Osteoblast (primary cell): ENCODE data around the gene STRC. TPM values are rescaled to one million over a fixed set of nuclear protein-coding genes. Genes with fewer than 3 reads are reported as not detected.
"Not testable (repeated sequence)": the region's sequence is repeated elsewhere in the genome, so short reads cannot be mapped to it uniquely, and the experiment has no call there.

Experiments used
- DNase-seq: peaks from one replicate; pipeline ENCODE4 v3.0.0; 2011; ENCODE audit warnings: low spot score, mixed read lengths; ENCODE audit not compliant: insufficient read length; ENCODE audit errors: missing footprints
- H2AFZ ChIP-seq: 2 replicates; pipeline ENCODE4 v1.6.0; 2011; ENCODE audit warnings: mild to moderate bottlenecking, low read length
- H3K27ac ChIP-seq: 2 replicates; pipeline ENCODE4 v1.5.1; 2011; ENCODE audit warnings: mild to moderate bottlenecking, low read depth, low read length, moderate library complexity
- H3K27me3 ChIP-seq: 2 replicates; pipeline ENCODE4 v1.6.0; 2012; ENCODE audit warnings: mild to moderate bottlenecking, control low read depth, inconsistent platforms, low read length, moderate library complexity; ENCODE audit not compliant: insufficient read depth
- H3K36me3 ChIP-seq: 2 replicates; pipeline ENCODE4 v1.5.1; 2011; ENCODE audit warnings: mild to moderate bottlenecking, low read length, control low read depth, moderate library complexity; ENCODE audit not compliant: insufficient read depth
- H3K4me1 ChIP-seq: 2 replicates; pipeline ENCODE4 v1.5.1; 2011; ENCODE audit warnings: mild to moderate bottlenecking, low read length, control low read depth, moderate library complexity; ENCODE audit not compliant: insufficient read depth
- H3K4me2 ChIP-seq: 2 replicates; pipeline ENCODE4 v1.6.0; 2011; ENCODE audit warnings: mild to moderate bottlenecking, low read length; ENCODE audit not compliant: insufficient read depth
- H3K4me3 ChIP-seq: fragments of 200-600 bp; sonication (generic); 3 replicates; pipeline ENCODE4 v1.5.1; 2012; ENCODE audit warnings: mild to moderate bottlenecking, low read length, inconsistent platforms; ENCODE audit not compliant: insufficient read depth
- H3K79me2 ChIP-seq: 2 replicates; pipeline ENCODE4 v1.6.0; 2012; ENCODE audit warnings: mild to moderate bottlenecking, low read length, control low read depth, inconsistent platforms; ENCODE audit not compliant: insufficient read depth
- H3K9me3 ChIP-seq: 2 replicates; pipeline ENCODE4 v1.5.1; 2011; ENCODE audit warnings: low read depth, low read length, control low read depth
- H4K20me1 ChIP-seq: 2 replicates; pipeline ENCODE4 v1.6.0; 2012; ENCODE audit warnings: mild to moderate bottlenecking, low read length, control low read depth; ENCODE audit not compliant: insufficient read depth
- total RNA-seq: library from RNA; depleted of rRNA; stranded (reverse); fragments of >200 nt; gene quantifications from 2 replicates; pipeline ENCODE4 v1.2.3, GENCODE V29; 2012

The STRC gene
- total RNA-seq, 1 donor = under 0.01 TPM

DNA sequence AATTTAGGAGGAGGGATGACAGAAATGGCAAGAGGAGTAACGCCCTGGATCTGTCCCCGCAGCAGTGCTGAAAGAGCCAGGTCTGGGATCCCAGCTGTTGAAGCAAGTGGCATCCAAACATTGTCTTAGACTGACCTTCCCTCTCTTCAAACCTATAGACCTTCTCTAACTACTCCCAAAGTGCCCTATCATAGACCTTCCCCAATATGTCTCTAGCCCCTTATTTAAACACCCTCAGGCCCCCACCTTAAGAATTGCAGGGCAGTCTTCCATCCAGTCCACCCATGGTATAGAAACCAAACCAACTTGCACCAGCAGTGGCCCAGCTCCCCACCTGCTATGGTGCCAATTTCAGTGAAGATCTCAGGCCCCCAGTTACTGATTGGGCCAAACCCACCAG, 18.4 kb downstream of the STRC start:
- not testable (repeated sequence) for H3K9me3 ChIP-seq, H3K27ac ChIP-seq, DNase-seq, H3K27me3 ChIP-seq, H3K79me2 ChIP-seq, H4K20me1 ChIP-seq, H3K36me3 ChIP-seq, H3K4me2 ChIP-seq, H3K4me3 ChIP-seq, H2AFZ ChIP-seq, H3K4me1 ChIP-seq

DNA sequence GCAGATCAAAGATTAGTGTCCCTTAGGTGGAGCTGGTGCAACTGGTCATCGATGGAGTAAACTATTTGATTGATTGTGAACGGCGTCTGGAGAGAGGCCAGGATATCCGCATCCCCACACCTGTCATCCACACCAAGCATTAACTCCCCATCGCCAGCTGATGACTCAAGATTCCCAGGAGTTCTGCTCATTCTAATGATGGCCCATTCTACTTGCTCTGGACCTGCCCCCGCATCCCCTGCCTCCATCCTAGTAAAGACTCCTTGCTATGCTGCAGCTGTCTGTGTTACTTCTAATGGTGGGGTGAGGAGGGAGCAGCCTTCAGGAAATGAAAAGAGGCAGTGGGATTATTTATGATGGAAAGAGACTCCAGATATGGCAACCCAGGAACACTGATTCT, 19.5 kb downstream of the STRC start:
- H4K20me1 ChIP-seq, H3K4me2 ChIP-seq, H3K4me3 ChIP-seq, H3K79me2 ChIP-seq, H3K27me3 ChIP-seq, H3K4me1 ChIP-seq, H2AFZ ChIP-seq, DNase-seq, H3K36me3 ChIP-seq, H3K27ac ChIP-seq, H3K9me3 ChIP-seq: not testable (repeated sequence)

DNA sequence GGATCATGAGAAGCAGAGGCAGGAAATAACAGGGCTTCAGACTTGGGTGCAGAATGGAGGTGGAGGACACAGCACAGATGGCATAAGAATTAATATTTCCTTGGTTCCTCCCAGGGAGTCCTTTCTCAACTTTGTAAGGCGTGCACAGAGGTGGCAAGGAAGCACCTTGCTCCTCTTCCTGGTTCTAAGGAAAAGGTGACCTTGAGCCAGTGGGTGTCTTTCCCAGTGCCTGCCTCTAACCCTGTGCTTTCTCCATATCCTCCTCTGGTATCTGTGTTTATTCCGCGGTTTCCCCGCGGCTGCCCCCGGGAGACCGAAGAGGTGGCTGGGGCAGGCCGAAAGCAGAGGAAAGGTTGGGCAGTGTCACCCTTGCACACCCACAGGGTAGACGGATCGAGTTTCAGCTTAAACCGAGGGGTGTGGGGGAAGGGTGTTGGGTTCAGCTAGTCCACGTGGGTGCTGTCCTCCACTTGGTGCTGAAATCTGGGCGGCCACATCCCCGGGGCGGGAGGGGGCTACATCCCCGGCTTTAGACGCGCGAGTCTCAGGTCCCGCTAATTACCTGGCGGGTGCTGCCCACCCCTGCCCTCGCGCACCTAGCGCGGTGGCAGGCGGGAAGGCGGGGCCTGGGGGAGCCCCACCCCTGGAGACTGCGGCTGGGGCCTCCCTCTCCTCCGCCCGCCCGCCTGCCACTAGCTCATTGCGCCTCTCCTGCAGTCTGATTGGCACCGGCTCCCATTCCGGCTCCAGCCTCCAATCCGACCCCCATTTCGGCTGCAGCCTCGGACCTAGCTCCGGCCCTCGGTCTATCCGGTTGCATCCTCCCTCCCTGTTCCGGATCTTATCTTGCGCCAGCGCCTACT, 25.0 kb downstream of the STRC start, which contains the start of gene CKMT1B:
Gene CKMT1B (plus strand): TSS at position 700 of the 863 bp plus-strand sequence. CDS start 192 bp downstream, outside the sequence.
- H3K4me2 ChIP-seq, H3K4me1 ChIP-seq, H3K79me2 ChIP-seq, H3K27me3 ChIP-seq, H4K20me1 ChIP-seq, DNase-seq, H3K9me3 ChIP-seq, H3K36me3 ChIP-seq, H3K4me3 ChIP-seq, H3K27ac ChIP-seq, H2AFZ ChIP-seq: not testable (repeated sequence)

DNA sequence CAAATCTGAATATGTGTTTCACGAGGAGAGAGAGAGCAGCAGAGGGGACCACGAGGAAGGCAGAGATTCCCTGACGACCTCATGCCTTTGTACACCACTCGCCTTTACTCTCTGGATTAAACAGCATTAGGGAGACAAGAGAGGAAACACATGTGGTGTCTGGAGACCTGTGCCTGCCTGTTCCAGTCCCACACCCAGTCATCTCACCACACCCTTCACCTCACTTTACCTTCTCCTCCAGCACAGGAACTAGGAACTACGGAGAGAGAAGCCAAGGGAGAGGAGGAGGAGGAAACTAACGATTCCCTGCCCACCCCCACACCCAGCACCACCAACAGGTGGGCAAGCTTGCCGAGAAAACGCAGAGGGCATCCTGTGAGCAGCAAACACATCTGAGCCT, 25.8 kb downstream of the STRC start:
- not testable (repeated sequence) for H4K20me1 ChIP-seq, DNase-seq, H3K9me3 ChIP-seq, H3K4me1 ChIP-seq, H2AFZ ChIP-seq, H3K4me2 ChIP-seq, H3K4me3 ChIP-seq, H3K79me2 ChIP-seq, H3K36me3 ChIP-seq, H3K27me3 ChIP-seq, H3K27ac ChIP-seq

DNA sequence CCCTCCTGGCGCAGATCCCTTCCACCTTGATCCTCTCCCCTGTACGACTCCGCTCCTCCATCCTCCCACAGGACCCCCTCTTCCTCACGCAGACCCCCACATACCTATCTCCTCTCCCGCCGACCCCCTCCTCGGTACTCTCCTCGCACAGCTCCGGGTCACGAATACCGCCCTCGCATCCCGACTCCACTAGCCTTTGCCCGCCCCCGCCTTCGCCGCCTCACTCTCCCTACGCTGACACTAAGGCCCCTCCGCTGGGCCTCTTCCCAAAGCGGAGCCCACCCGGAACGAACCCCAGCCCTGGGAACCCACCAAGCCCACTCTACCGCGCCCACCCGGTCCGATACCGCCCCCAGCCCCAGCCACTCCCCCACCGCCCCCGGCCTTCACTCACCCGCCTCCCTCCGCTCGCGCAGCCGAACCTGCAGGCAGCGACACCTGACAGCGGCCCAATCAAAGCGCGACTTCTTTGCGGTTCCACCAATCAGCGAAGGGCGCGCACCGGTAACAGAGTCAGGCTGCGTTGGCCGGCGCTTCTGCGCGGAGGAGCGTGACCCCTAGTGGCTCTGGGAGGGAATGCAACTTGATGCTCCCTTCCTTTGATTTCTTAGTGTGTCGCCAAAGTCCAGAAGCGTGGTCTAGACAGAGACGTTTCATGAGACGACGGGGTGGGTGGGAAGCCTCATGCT, 28.7 kb downstream of the STRC start, which contains the start of gene PPIP5K1:
Gene PPIP5K1 (minus strand): TSS at position 431 of the 689 bp plus-strand sequence. CDS start 5,704 bp downstream, outside the sequence.
- not testable (repeated sequence) for H3K4me1 ChIP-seq, H3K9me3 ChIP-seq, H3K4me3 ChIP-seq, H3K27ac ChIP-seq, H3K4me2 ChIP-seq, H3K79me2 ChIP-seq, H2AFZ ChIP-seq, H3K27me3 ChIP-seq, DNase-seq, H4K20me1 ChIP-seq, H3K36me3 ChIP-seq

DNA sequence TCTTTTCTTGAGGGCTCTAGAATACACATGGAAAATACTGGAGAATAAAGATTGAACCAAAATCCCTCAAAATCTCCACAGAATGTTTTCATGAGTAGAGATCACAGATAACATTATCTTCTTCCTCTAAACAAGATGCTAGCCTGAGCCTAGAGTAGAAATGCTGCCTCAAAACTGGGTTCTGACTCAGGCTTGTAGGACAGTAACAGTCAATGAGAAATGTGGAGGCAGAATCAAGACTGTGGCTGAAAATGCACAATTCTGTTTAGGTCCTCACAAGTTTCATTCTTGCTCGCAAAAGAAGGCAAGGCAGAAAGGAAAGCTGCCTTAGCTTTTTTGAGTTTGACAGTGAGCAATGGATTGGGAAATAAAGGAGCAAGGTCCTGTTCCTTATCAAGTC, 44.0 kb downstream of the STRC start:
- not testable (repeated sequence) for DNase-seq, H3K27ac ChIP-seq, H2AFZ ChIP-seq, H4K20me1 ChIP-seq, H3K9me3 ChIP-seq, H3K36me3 ChIP-seq, H3K27me3 ChIP-seq, H3K4me1 ChIP-seq, H3K4me2 ChIP-seq, H3K79me2 ChIP-seq, H3K4me3 ChIP-seq

DNA sequence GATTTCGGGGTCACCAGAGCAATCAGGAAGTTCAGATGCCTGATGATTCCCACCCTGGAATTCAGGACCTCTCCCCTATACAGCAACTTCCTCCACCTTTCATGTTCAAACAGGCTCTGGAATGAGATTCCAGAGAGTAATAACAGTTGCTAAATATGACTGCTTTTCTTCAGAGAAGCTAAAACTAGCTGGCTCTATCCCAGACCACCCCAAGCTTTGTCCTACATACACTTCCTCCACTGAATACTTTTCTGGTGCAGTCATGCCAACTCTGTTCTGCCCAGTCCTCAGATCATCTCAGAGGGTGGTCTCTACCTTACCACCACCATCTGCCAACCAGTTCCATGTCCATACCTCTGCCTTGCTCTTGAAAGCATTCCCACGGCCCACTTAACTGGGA, 52.0 kb downstream of the STRC start:
- H3K9me3 ChIP-seq, DNase-seq, H3K36me3 ChIP-seq, H3K79me2 ChIP-seq, H3K4me2 ChIP-seq, H2AFZ ChIP-seq, H3K27ac ChIP-seq, H3K4me1 ChIP-seq, H4K20me1 ChIP-seq, H3K4me3 ChIP-seq, H3K27me3 ChIP-seq: not testable (repeated sequence)

DNA sequence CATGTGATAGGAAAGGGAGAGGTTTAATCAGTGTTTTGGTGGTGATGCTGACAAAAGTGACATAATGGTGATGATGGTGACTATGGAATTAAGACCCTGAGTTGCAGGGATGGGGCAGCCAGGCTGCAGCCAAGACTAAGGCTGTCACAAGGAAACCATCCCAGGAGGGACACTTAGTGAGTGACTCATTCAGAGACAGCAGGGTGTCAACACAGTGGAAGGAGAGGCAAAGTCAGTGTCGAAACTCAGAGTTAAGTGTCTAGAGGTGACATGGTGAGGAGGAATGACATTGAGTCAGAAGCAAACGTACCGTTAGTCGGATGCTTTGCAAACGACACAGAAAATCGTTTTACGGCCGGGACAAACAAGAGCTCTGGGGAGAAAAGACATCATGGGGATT, 54.8 kb downstream of the STRC start:
- not testable (repeated sequence) for H3K27me3 ChIP-seq, H3K4me3 ChIP-seq, H3K4me1 ChIP-seq, H4K20me1 ChIP-seq, H3K9me3 ChIP-seq, H2AFZ ChIP-seq, H3K4me2 ChIP-seq, H3K36me3 ChIP-seq, DNase-seq, H3K79me2 ChIP-seq, H3K27ac ChIP-seq

DNA sequence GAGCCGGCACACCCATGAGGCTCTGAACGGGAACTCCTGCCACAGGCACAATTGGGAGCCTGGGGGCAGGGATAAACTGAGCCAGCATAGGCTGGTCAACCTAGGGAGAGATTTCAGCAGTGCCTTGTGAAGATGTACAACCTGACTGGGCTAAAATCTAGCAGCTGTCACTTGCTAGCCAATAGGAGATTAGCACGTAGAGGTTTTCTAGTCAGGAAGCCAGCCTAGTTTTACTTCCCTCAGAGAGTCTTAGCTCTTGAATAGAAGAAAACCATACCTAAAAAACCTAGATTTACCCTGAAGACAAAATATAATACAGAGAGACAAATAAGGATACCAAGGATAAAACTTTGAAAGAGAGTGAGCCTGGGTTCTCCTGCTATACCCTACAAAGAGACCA, 55.8 kb downstream of the STRC start:
- H3K79me2 ChIP-seq, H2AFZ ChIP-seq, H3K4me1 ChIP-seq, H3K36me3 ChIP-seq, DNase-seq, H3K4me2 ChIP-seq, H4K20me1 ChIP-seq, H3K27me3 ChIP-seq, H3K9me3 ChIP-seq, H3K27ac ChIP-seq, H3K4me3 ChIP-seq: not testable (repeated sequence)
